SK-MEL-5 (cell line): ENCODE measurements around the gene POF1B. TPM values are rescaled to one million over a fixed set of nuclear protein-coding genes. Genes with fewer than 3 reads are reported as not detected.
"Not testable (repeated sequence)": the region's sequence is repeated elsewhere in the genome, so short reads cannot be mapped to it uniquely, and the experiment has no call there.

ENCODE experiments used
- DNase-seq: peaks from one replicate; pipeline ENCODE4 v3.0.0-alpha.2; 2016; ENCODE audit warnings: low read depth, low spot score
- in situ Hi-C: cut with HindIII; loops from 2 replicates; pipeline ENCODE4 v1.10.0; 2016; ENCODE audit warnings: low sequenced_read_pairs, high pct_unique_total_duplicates, low pct_unique_long_range_greater_than_20kb
- total RNA-seq: library from RNA; depleted of rRNA; stranded (reverse); fragments of >200 nt; shearing (Covaris generic); gene quantifications from 2 replicates; pipeline ENCODE4 v1.2.3, GENCODE V29; 2014; rRNA removed

The POF1B gene
- total RNA-seq, 1 experiment from 2014 or later, result 0.08 TPM

DNA sequence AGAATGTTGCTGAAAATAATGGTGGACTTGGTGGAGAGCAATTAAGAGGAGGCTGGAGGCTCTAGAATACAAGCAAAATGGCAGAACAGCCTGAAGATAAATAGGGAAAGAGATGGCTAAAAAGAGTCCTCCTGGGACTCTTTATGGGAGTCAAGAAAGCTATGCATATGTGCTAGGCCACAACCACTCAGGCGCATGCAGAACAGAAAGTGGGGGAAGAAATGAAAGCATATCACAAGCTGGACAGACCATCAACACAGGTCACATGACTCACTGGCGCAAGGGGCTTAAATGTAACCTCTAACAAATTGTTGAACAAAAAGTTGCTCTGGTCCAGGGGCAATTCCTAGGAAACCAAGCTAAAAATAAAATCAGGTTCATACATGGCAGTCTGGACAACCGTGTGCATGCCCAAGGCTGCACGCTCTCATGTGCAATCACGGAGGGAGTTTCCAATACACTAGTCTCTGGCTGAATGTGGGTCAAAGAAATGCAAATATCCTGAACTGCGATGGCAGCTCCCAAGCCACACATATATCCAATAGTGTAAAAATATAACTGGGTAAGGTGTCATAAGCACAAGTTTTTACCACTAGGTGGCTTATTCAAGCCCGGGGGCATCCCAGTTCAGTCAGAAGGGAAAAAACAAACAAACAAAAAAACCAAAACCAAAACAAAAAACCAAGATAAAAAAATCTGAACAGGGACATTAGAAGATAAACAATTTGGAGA lies 90.3 kb downstream of the POF1B start:
- peak; percentile 19 for DNase-seq
- in situ Hi-C loops, result no loop called here

DNA sequence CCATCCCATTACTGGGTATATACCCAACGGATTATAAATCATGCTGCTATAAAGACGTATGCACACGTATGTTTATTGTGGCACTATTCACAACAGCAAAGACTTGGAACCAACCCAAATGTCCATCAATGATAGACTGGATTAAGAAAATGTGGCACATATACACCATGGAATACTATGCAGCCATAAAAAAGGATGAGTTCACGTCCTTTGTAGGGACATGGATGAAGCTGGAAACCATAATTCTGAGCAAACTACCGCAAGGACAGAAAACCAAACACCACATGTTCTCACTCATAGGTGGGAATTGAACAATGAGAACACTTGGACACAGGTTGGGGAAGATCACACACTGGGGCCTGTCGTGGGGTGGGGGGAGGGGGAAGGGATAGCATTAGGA lies 94.2 kb downstream of the POF1B start:
- in situ Hi-C loops, DNase-seq: not testable (repeated sequence)

DNA sequence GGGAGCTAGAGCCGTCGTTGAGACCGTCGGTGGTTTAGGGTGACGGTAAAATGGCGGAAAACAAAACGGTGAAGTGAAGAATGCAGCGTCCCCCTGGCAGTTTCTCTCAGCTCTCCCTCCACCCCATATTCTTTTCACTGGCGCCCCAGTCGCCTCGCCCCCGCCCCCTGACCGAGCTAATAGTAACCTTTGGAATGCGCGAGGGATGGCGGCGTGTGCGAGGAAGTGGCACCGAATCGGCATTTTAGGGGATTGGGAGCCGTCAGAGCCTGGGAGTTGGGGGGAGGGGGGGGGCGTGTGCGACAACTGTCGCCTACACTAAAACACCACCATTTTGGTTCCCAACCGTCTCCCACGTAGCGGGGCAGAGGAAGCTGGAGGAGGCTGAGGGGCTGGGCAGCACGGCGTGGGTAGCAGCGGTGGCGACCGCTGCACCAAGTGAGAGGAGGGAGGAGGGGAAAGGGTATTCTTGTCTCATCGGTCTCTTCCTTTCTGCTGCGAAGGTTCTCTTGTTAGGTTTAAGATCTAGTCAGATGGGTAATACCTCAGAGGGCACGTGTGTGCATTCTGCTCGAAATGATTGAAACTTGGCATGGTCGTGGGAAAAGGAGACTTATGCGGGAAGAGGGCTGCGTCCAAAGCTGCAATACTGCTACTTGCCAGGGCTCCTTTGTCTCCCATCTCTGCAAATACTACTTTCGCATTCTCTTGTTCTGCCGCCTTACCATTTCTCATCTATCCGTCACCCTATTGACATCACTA lies 134.8 kb downstream of the POF1B start:
- in situ Hi-C loops, result no loop called here
- DNase-seq, result peak; percentile 13

DNA sequence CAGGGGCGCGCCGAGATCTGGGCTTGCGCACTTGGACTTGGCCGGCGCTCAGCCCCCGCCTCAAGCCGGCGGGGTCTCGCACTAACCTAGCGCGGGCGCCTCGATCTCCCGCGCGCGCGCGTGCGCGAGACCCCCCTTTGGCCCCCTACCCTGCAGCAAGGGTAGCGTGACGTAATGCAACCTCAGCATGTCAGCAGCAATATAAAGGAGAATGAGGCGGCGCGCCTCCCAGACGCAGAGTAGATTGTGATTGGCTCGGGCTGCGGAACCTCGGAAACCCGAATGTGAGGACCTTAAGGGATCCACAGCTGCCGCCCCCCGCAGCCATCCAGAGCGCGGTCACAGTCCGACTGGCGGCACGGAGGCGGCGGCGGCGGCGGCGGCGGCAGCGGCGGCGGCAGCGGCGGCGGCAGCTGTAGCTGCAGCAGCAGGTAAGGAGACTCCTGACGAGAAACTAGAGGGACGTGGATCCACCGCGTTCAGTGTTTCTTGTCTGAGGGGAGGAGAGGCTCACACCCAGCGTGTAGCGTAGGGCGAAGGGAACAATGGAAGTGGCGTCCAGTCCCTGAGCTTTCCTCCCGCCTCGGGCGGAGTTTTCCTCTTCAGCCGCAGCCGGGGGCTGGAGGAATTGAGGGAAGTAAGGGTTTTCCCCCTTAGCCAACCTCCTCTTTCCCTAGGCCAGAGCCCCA lies 135.6 kb downstream of the POF1B start, which contains the start of the genes SATL1 and ZNF711:
Gene SATL1, minus strand, starts transcription at position 19 of the 689 bp plus-strand sequence. CDS start 134,811 bp downstream, outside the sequence.
Gene ZNF711, plus strand, starts transcription at position 231 of the 689 bp plus-strand sequence. CDS start 3,582 bp downstream, outside the sequence.
- in situ Hi-C loops, result no loop called here
- peak; percentile 44 for DNase-seq

DNA sequence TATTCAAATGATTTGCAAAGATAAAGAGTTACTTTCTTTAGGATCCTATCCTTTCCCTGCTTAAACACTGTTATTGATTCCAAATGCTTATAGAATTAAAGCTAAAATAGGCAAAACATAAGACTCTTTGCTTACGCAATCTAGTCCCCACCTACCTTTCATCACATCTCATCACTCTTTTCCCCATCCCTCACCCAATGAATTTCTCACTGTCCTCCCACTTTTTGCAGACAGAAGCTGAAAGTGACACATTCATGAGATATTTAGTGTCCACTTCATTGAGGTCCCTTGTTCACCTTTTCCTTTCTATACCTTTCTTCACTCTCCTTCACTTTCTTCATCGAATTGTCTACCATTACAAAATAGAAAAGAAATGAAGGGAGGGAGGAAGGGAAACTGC lies 136.3 kb downstream of the POF1B start:
- in situ Hi-C loops, result no loop called here
- no peak for DNase-seq

Other genes starting within 250 kb of the POF1B start
- gene SATL1, start 135.9 kb downstream of the POF1B start, total RNA-seq, result 0.05 TPM in 1 of 2 replicates, not detected in the other
- gene ZNF711, start 135.7 kb downstream of the POF1B start, total RNA-seq, result 2.5 and 3.0 TPM in 2 replicates